ENCODE measurements around the gene PGM3. TPM values are rescaled to one million over a fixed set of nuclear protein-coding genes. Genes with fewer than 3 reads are reported as not detected.
"Not testable (repeated sequence)": the region's sequence is repeated elsewhere in the genome, so short reads cannot be mapped to it uniquely, and the experiment has no call there.

The PGM3 gene
- total RNA-seq, 8 experiments from 2014 or later: 26.8 to 67.6 (median 35.0) TPM

DNA sequence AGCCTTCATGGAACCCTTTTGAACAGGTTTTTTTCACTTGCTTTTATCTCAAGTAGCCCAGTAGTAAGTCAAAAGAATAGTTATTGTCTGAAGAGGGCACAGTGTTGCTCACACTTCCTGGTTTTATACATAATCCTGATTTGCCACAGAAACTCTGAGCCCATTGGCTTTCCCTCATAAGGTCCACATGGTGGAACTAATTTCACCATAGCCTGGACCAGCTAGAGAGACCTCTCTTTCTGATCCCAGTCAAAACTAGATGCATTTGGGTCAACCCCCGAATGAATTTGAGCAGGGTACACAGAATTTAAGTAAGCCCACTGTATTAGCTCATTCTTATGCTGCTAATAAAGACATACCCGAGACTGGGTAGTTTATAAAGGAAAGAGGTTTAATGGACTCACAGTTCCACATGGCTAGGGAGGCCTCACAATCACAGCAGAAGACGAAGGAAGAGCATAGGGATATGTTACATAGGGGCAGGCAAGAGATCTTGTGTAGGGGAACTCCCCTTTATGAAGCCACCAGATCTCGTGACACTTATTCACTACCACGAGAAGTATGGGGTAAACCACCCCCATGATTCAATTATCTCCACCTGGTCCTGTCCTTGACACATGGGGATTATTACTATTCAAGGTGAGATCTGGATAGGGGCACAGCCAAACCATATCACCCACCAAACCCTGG is 6.3 kb upstream of the PGM3 start:
- Histone ChIP-seq H3K27ac (no peak overlapping the region), H3K4me3 (no peak overlapping the region), H3K4me1 (replicated peaks in 1 of 2) (peaks cover 3 to 5% of the 10 kb centered on the region in 2 donors)
- no peak for ATAC-seq (replicated peaks in 6 of 8)
- WGBS, 10 experiments: 60 to 100% (median 82%) methylated on average over 1 to 5 of the region's 5 CpGs; no CpG with 5 or more reads in 3 of the 10 experiments
- in situ Hi-C loops (cut with MboI; ENCODE audit: low pct_unique_long_range_greater_than_20kb in 2 of 9, low sequenced_read_pairs in 9 of 9, unreplicated experiment in 9 of 9): no loop called here

- in situ Hi-C loops (cut with MboI; ENCODE audit: low pct_unique_long_range_greater_than_20kb in 2 of 9, low sequenced_read_pairs in 9 of 9, unreplicated experiment in 9 of 9): no loop called here
- 57 to 96% (median 89%) methylated on average over 1 to 4 of the region's 4 CpGs; no CpG with 5 or more reads in 1 of the 10 experiments for WGBS, 10 experiments
- H3K4me1 ChIP-seq (replicated peaks in 1 of 2): peaks cover 5 to 7% of the 10 kb centered on the region in 2 donors
- ATAC-seq (replicated peaks in 6 of 8): no peak
- no peak overlapping the region for H3K27ac ChIP-seq
- no peak overlapping the region for H3K4me3 ChIP-seq
Measured at GRCh38 chr6:83198486-83199172, 5.6 kb upstream of the PGM3 start.

- Histone ChIP-seq H3K4me3 (peak overlapping the region; percentile 92 to 99 (median 94)), H3K27ac (peak overlapping the region; percentile 91 to 98), H3K4me1 (replicated peaks in 1 of 2) (peaks cover 17 to 21% of the 10 kb centered on the region in 2 donors)
- in situ Hi-C loops (cut with MboI; ENCODE audit: low pct_unique_long_range_greater_than_20kb in 2 of 9, low sequenced_read_pairs in 9 of 9, unreplicated experiment in 9 of 9): no loop called here
- peak; percentile 26 to 62 (median 56) for ATAC-seq (replicated peaks in 6 of 8)
- WGBS, 10 experiments: 3 to 21% (median 8%) methylated on average over 2 to 15 of the region's 44 CpGs; no CpG with 5 or more reads in 1 of the 10 experiments
Measured at GRCh38 chr6:83193747-83194566, 892 bp upstream of the PGM3 start.

- Histone ChIP-seq H3K27ac (peak overlapping the region; percentile 91 to 98), H3K4me3 (peak overlapping the region; percentile 92 to 99 (median 94)), H3K4me1 (replicated peaks in 1 of 2) (peaks cover 17 to 21% of the 10 kb centered on the region in 2 donors)
- in situ Hi-C loops (cut with MboI; ENCODE audit: low pct_unique_long_range_greater_than_20kb in 2 of 9, low sequenced_read_pairs in 9 of 9, unreplicated experiment in 9 of 9): no loop called here
- peak in 3 of 8 experiments; percentile 2 to 5 (median 3) for ATAC-seq (replicated peaks in 6 of 8)
- WGBS, 10 experiments: 0 to 4% (median 0%) methylated on average over 3 to 4 of the region's 4 CpGs; no CpG with 5 or more reads in 3 of the 10 experiments
Measured at GRCh38 chr6:83192456-83192855, 609 bp downstream of the PGM3 start.

- in situ Hi-C loops (cut with MboI; ENCODE audit: low pct_unique_long_range_greater_than_20kb in 2 of 9, low sequenced_read_pairs in 9 of 9, unreplicated experiment in 9 of 9); ATAC-seq (replicated peaks in 6 of 8); H3K27ac ChIP-seq: not testable (repeated sequence)
- H3K4me1 ChIP-seq (replicated peaks in 1 of 2): peaks cover 17 to 21% of the 10 kb centered on the region in 2 donors
- H3K4me3 ChIP-seq: peak overlapping the region; percentile 92 to 99 (median 94)
- WGBS, 10 experiments: 80 to 96% (median 88%) methylated on average over 3 to 14 of the region's 18 CpGs; no CpG with 5 or more reads in 4 of the 10 experiments
Measured at GRCh38 chr6:83191974-83192373, 1.1 kb downstream of the PGM3 start.

- no peak for ATAC-seq (replicated peaks in 6 of 8)
- in situ Hi-C loops (cut with MboI; ENCODE audit: low pct_unique_long_range_greater_than_20kb in 2 of 9, low sequenced_read_pairs in 9 of 9, unreplicated experiment in 9 of 9): no loop called here
- H3K4me3 ChIP-seq: no peak overlapping the region
- H3K4me1 ChIP-seq (replicated peaks in 1 of 2): peaks cover 17 to 21% of the 10 kb centered on the region in 2 donors
- WGBS, 10 experiments: 80 to 100% (median 91%) methylated on average over 1 to 6 of the region's 6 CpGs
- no peak overlapping the region for H3K27ac ChIP-seq
Measured at GRCh38 chr6:83190626-83191025, 2.4 kb downstream of the PGM3 start.

DNA sequence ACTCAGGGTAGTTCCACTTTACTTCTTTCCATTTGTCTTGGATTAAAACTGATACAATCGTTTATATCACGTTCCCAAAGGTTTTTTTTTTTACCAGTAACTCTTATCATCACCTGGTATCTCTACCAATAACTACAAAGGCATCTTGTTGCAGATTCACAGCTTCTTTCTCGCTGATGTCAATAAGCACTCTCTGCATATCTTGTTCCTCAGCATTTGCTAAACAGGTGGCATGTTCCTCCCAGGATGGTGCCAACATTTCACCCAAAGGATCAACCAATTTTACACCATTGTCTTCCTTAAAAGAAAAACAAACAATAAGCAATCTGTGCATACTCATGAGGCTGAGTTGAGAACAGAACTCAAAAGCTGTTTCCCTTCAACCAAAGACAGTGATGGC is 4.6 kb downstream of the PGM3 start:
- Histone ChIP-seq H3K4me3 (no peak overlapping the region), H3K4me1 (replicated peaks in 1 of 2) (peaks cover 13 to 14% of the 10 kb centered on the region in 2 donors), H3K27ac (no peak overlapping the region)
- no peak for ATAC-seq (replicated peaks in 6 of 8)
- in situ Hi-C loops (cut with MboI; ENCODE audit: low pct_unique_long_range_greater_than_20kb in 2 of 9, low sequenced_read_pairs in 9 of 9, unreplicated experiment in 9 of 9): no loop called here
- 44 to 92% (median 82%) methylated on average over 1 to 3 of the region's 3 CpGs; no CpG with 5 or more reads in 2 of the 10 experiments for WGBS, 10 experiments

GRCh38 chr6:83185096-83185495 is 8.0 kb downstream of the PGM3 start:
- in situ Hi-C loops (cut with MboI; ENCODE audit: low pct_unique_long_range_greater_than_20kb in 2 of 9, low sequenced_read_pairs in 9 of 9, unreplicated experiment in 9 of 9): no loop called here
- H3K4me3 ChIP-seq: no peak overlapping the region
- ATAC-seq (replicated peaks in 6 of 8): no peak
- H3K27ac ChIP-seq: no peak overlapping the region
- H3K4me1 ChIP-seq (replicated peaks in 1 of 2): peaks cover 16 to 26% of the 10 kb centered on the region in 2 donors
- 93 to 100% (median 100%) methylated on average over 2 of the region's 2 CpGs; no CpG with 5 or more reads in 5 of the 10 experiments for WGBS, 10 experiments

- peak in 6 of 8 experiments; percentile 24 to 87 (median 38) for ATAC-seq (replicated peaks in 6 of 8)
- Histone ChIP-seq H3K4me3 (no peak overlapping the region), H3K4me1 (replicated peaks in 1 of 2) (peaks cover 16 to 34% of the 10 kb centered on the region in 2 donors), H3K27ac (no peak overlapping the region)
- WGBS, 10 experiments: 0 to 100% (median 93%) methylated on average over 1 to 8 of the region's 9 CpGs; no CpG with 5 or more reads in 1 of the 10 experiments
- in situ Hi-C loops (cut with MboI; ENCODE audit: low pct_unique_long_range_greater_than_20kb in 2 of 9, low sequenced_read_pairs in 9 of 9, unreplicated experiment in 9 of 9): no loop called here
Measured at GRCh38 chr6:83183082-83183828, 9.8 kb downstream of the PGM3 start.

- peak in 5 of 8 experiments; percentile 30 to 52 (median 39) for ATAC-seq (replicated peaks in 6 of 8)
- 70 to 100% (median 85%) methylated on average over 1 of the region's 1 CpG; no CpG with 5 or more reads in 4 of the 10 experiments for WGBS, 10 experiments
- Histone ChIP-seq H3K27ac (no peak overlapping the region), H3K4me3 (no peak overlapping the region), H3K4me1 (replicated peaks in 1 of 2) (peaks cover 16 to 34% of the 10 kb centered on the region in 2 donors)
- in situ Hi-C loops (cut with MboI; ENCODE audit: low pct_unique_long_range_greater_than_20kb in 2 of 9, low sequenced_read_pairs in 9 of 9, unreplicated experiment in 9 of 9): no loop called here
Measured at GRCh38 chr6:83182114-83182513, 11.0 kb downstream of the PGM3 start.

DNA sequence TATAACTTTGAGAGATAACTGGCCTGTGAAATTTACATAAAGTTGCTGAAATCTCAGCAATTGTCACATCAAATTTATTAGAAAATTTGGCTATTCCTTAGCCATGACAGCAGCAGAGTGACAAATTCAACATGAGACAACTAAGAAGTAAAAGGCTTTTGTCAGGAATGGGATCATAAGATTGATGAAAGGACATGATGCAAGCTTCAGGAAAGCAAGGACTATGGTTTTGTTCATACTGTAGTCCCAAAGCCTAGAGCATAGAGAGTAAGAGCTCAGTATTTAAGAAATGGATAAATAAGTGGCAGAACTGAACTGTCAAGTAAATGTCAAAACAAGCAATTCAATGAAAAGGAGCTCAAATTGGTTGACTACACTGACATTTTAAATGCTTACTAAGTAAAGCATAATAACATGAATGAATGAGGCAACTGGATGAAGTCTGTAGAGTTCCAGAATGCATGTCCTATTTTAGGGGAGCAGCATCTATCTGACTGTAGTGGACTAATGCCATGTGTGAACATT is 12.6 kb downstream of the PGM3 start:
- in situ Hi-C loops (cut with MboI; ENCODE audit: low pct_unique_long_range_greater_than_20kb in 2 of 9, low sequenced_read_pairs in 9 of 9, unreplicated experiment in 9 of 9): no loop called here
- ATAC-seq (replicated peaks in 6 of 8): peak in 5 of 8 experiments; percentile 66 to 92 (median 89)
- Histone ChIP-seq H3K4me1 (replicated peaks in 1 of 2) (peaks cover 16 to 34% of the 10 kb centered on the region in 2 donors), H3K4me3 (no peak overlapping the region), H3K27ac (peak overlapping the region in 1 of 2 donors; percentile 77)

GRCh38 chr6:83176246-83176645 is 16.8 kb downstream of the PGM3 start:
- 84 to 100% (median 94%) methylated on average over 2 to 4 of the region's 4 CpGs; no CpG with 5 or more reads in 3 of the 10 experiments for WGBS, 10 experiments
- ATAC-seq (replicated peaks in 6 of 8): no peak
- in situ Hi-C loops (cut with MboI; ENCODE audit: low pct_unique_long_range_greater_than_20kb in 2 of 9, low sequenced_read_pairs in 9 of 9, unreplicated experiment in 9 of 9): no loop called here
- Histone ChIP-seq H3K4me1 (replicated peaks in 1 of 2) (peaks cover 10 to 19% of the 10 kb centered on the region in 2 donors), H3K4me3 (no peak overlapping the region), H3K27ac (no peak overlapping the region)

Data from motor neuron (in vitro differentiated cells).